Endothelial cell of umbilical vein (primary cell): ENCODE results near the gene RPRML. TPM values are rescaled to one million over a fixed set of nuclear protein-coding genes. Genes with fewer than 3 reads are reported as not detected.
A peak's percentile ranks its signal among the peaks of the same experiment; 100 is the strongest.

Experiments
- BruUV-seq: library from RNA; stranded (reverse); fragments of 400-500 nt; replicated peaks from 2 replicates; lab custom pipeline; 2021; lab: Mats Ljungman, UMichigan
- CTCF ChIA-PET: fragments of 300-600, 350-600 bp; sonication (Branson Sonifier 250); formaldehyde crosslinking; loops from one replicate; lab custom pipeline; 2021; ENCODE audit warnings: antibody characterized with exemption, inconsistent platforms; lab: Charles Lee
- POLR2A ChIA-PET: fragments of 300-600, 350-600 bp; sonication (Branson Sonifier 250); formaldehyde crosslinking; loops from one replicate; lab custom pipeline; 2021; ENCODE audit warnings: antibody characterized with exemption, inconsistent platforms; lab: Charles Lee
- DNase-seq: peaks from one replicate; pipeline ENCODE4 v3.0.0-alpha.2; 2011; ENCODE audit warnings: low read depth, low spot score
- FAIRE-seq: peaks from 2 replicates; lab custom pipeline; 2011; peaks lifted over from hg19 to GRCh38; lab: Jason Lieb, UNC
- H2AFZ ChIP-seq: 2 replicates; pipeline ENCODE4 v1.6.0; 2012; ENCODE audit warnings: low read depth, low read length, control low read depth, inconsistent platforms
- H3K27ac ChIP-seq: 2 replicates; pipeline ENCODE4 v1.5.1; 2011; ENCODE audit warnings: low read depth, mild to moderate bottlenecking, control low read depth, low read length, moderate library complexity; ENCODE audit not compliant: insufficient read depth
- H3K27me3 ChIP-seq, 2 experiments: 2 replicates each; pipeline versions ENCODE4 v1.6.0 to v1.6.1; 2011; ENCODE audit warnings: low read length in 2 of 2, mixed read lengths in 1 of 2; ENCODE audit not compliant: control insufficient read depth in 2 of 2, insufficient read depth in 2 of 2
- H3K36me3 ChIP-seq, 2 experiments: 2 replicates in 1 of 2; 3 replicates in 1 of 2; pipeline ENCODE4 v1.5.1; 2011; ENCODE audit warnings: low read length in 2 of 2, mild to moderate bottlenecking in 1 of 2, moderate library complexity in 1 of 2; ENCODE audit not compliant: control insufficient read depth in 2 of 2, insufficient read depth in 2 of 2; ENCODE audit errors: extremely low read depth in 1 of 2
- H3K4me1 ChIP-seq: 3 replicates; pipeline ENCODE4 v1.5.1; 2011; ENCODE audit warnings: mild to moderate bottlenecking, low read length; ENCODE audit not compliant: control insufficient read depth, insufficient read depth; ENCODE audit errors: extremely low read depth
- H3K4me2 ChIP-seq: 2 replicates; pipeline ENCODE4 v1.6.1; 2011; ENCODE audit warnings: low read length, control low read depth, mixed read lengths; ENCODE audit not compliant: insufficient read depth
- H3K4me3 ChIP-seq, 3 experiments: fragments of 200-600 bp in 1 of 3; sonication (generic), shearing (Covaris generic) in 1 of 3; replicated peaks in 1 of 3; 2 replicates each; pipeline ENCODE4 v1.5.1; 2011 to 2016; ENCODE audit warnings: control low read depth in 3 of 3, low read length in 3 of 3, mild to moderate bottlenecking in 2 of 3, inconsistent platforms in 1 of 3, low read depth in 1 of 3, moderate library complexity in 1 of 3; ENCODE audit not compliant: insufficient read depth in 1 of 3
- H3K79me2 ChIP-seq: 2 replicates; pipeline ENCODE4 v1.6.0; 2012; ENCODE audit warnings: low read length, inconsistent platforms; ENCODE audit not compliant: control insufficient read depth, insufficient read depth
- H3K9ac ChIP-seq: replicated peaks from 2 replicates; pipeline ENCODE3; 2011; ENCODE audit warnings: low read length, control low read depth; ENCODE audit not compliant: insufficient read depth; ENCODE audit errors: extremely low read depth
- H3K9me1 ChIP-seq: replicated peaks from 3 replicates; pipeline ENCODE4 v1.6.0; 2011; ENCODE audit warnings: mild to moderate bottlenecking, low read length; ENCODE audit not compliant: control insufficient read depth, insufficient read depth; ENCODE audit errors: extremely low read depth
- H3K9me3 ChIP-seq: replicated peaks from 2 replicates; pipeline ENCODE4 v1.5.1; 2012; ENCODE audit warnings: low read length, inconsistent platforms; ENCODE audit not compliant: control insufficient read depth, insufficient read depth
- H4K20me1 ChIP-seq: replicated peaks from 2 replicates; pipeline ENCODE3; 2011; ENCODE audit warnings: mild to moderate bottlenecking, low read length; ENCODE audit not compliant: control insufficient read depth, insufficient read depth; ENCODE audit errors: extremely low read depth
- FOS ChIP-seq: IDR thresholded peaks from 2 replicates; pipeline ENCODE4 v1.6.1; 2011; ENCODE audit warnings: mild to moderate bottlenecking, low read length, moderate library complexity, borderline replicate concordance; ENCODE audit not compliant: insufficient read depth
- MAX ChIP-seq: IDR thresholded peaks from 2 replicates; pipeline ENCODE4 v1.6.1; 2011; ENCODE audit not compliant: insufficient read depth, insufficient read length
- dilution Hi-C: fragments of 300-500 bp; cut with MboI; formaldehyde crosslinking; loops from one replicate; pipeline ENCODE4 v1.15.0; 2019; ENCODE audit warnings: low sequenced_read_pairs; ENCODE audit not compliant: extremely low pct_ligation_motif_present
- intact Hi-C: fragments of 100-400 bp; cut with micrococcal nuclease; formaldehyde crosslinking; loops from one replicate; pipeline ENCODE4 v1.10.0; 2022
- microRNA-seq: library from miRNA; unstranded; fragments of <30 nt; microRNA quantifications from one replicate; pipeline ENCODE4 v1.2.0, GENCODE V29; 2021; ENCODE audit warnings: borderline number of aligned reads, borderline replicate concordance
- polyA plus RNA-seq, 4 experiments: library from polyadenylated mRNA; depleted of rRNA in 3 of 4; stranded (reverse) in 3 of 4; unstranded in 1 of 4; fragments of >200 nt; gene quantifications; 2 replicates each; pipeline versions ENCODE4 v1.2.1 to v1.2.3, GENCODE V29; 2011 to 2012; ENCODE audit warnings: missing spikeins in 1 of 4
- small RNA-seq: library from RNA; depleted of rRNA; stranded (forward); fragments of <200 nt; gene quantifications from one replicate; pipeline ENCODE3, GENCODE V24; 2012; ENCODE audit warnings: low replicate concordance, low read depth; ENCODE audit not compliant: insufficient read depth, insufficient read length
- total RNA-seq: library from RNA; stranded (reverse); gene quantifications from 2 replicates; pipeline ENCODE4 v1.2.3, GENCODE V29; 2021

Gene RPRML
- total and polyA plus RNA-seq, 2 donors (not counting 3 experiments of a cell fraction or from before 2014, with no cell fraction given): 0.08 TPM; not detected in 1

GRCh38 chr17:46928467-46929261 lies 50.4 kb downstream of the RPRML start:
- no peaks in the 10 kb centered on the region for H3K9me3 ChIP-seq
- H4K20me1 ChIP-seq: peaks cover 3% of the 10 kb centered on the region
- peak overlapping the region; percentile 77 for H3K27ac ChIP-seq
- ChIA-PET POLR2A (no interaction called here), CTCF (no interaction called here)
- H3K79me2 ChIP-seq: peaks cover 66% of the 10 kb centered on the region
- H3K4me1 ChIP-seq: peaks cover 45% of the 10 kb centered on the region
- TF ChIP-seq MAX (no peak), FOS (peak; percentile 44)
- H3K27me3 ChIP-seq: no peaks in the 10 kb centered on the region
- BruUV-seq: no TSS peak
- DNase-seq (peak; percentile 36), FAIRE-seq (no peak)
- peak overlapping the region; percentile 27 for H3K9ac ChIP-seq
- no peaks in the 10 kb centered on the region for H3K9me1 ChIP-seq
- no peak overlapping the region for H2AFZ ChIP-seq
- peaks cover 14 to 20% of the 10 kb centered on the region in 2 experiments for H3K36me3 ChIP-seq
- H3K4me2 ChIP-seq: peak overlapping the region; percentile 81
- intact Hi-C loops (no loop called here), dilution Hi-C loops (no loop called here)
- no peak overlapping the region for H3K4me3 ChIP-seq

Small RNA genes within 50 kb of the gene (microRNA-seq; reads per million reads assigned to microRNA genes)
- gene MIR5089: not detected

Small RNA genes within 50 kb of the gene (small RNA-seq; reads per million reads assigned to genes)
- not detected for gene MIR5089

Other genes with a start within 250 kb of the RPRML start
- 2.0 and 2.1 TPM in 2 replicates for gene WNT3, start 160.6 kb downstream of the RPRML start, total RNA-seq
- 1.4 TPM in 2 replicates for gene WNT3, start 160.6 kb downstream of the RPRML start, polyA plus RNA-seq
- gene WNT9B, start 127.7 kb downstream of the RPRML start, total RNA-seq: not detected in 2 replicates
- gene WNT9B, start 127.7 kb downstream of the RPRML start, polyA plus RNA-seq: not detected in 2 replicates
- gene GOSR2, start 56.1 kb downstream of the RPRML start, total RNA-seq: 53.0 and 54.7 TPM in 2 replicates
- gene GOSR2, start 56.1 kb downstream of the RPRML start, polyA plus RNA-seq: 42.9 and 48.6 TPM in 2 replicates
- gene CDC27, start 210.0 kb upstream of the RPRML start, total RNA-seq: 172 and 179 TPM in 2 replicates
- gene CDC27, start 210.0 kb upstream of the RPRML start, polyA plus RNA-seq: 76.1 and 77.2 TPM in 2 replicates
- gene MYL4, start 230.1 kb upstream of the RPRML start, total RNA-seq: 1.9 and 2.0 TPM in 2 replicates
- gene MYL4, start 230.1 kb upstream of the RPRML start, polyA plus RNA-seq: 1.5 and 2.1 TPM in 2 replicates